Neural crest cell (in vitro differentiated cells): ENCODE measurements around the gene OLIG2. TPM values are rescaled to one million over a fixed set of nuclear protein-coding genes. Genes with fewer than 3 reads are reported as not detected.
A peak's percentile ranks its signal among the peaks of the same experiment; 100 is the strongest.

Source experiments
- DNase-seq: peaks from one replicate; pipeline ENCODE4 v3.0.0; 2021; ENCODE audit warnings: low read depth, mixed read lengths, low spot score
- H3K27ac Mint-ChIP-seq: one replicate; pipeline ENCODE4 v1.8.0; 2021; ENCODE audit warnings: mild to moderate bottlenecking, mixed read lengths; ENCODE audit not compliant: unreplicated experiment
- H3K27me3 Mint-ChIP-seq: 2 replicates; pipeline ENCODE4 v1.8.0; 2021; ENCODE audit warnings: low read depth, mild to moderate bottlenecking, mixed read lengths
- H3K36me3 Mint-ChIP-seq: 2 replicates; pipeline ENCODE4 v1.8.0; 2021; ENCODE audit warnings: low read depth, mild to moderate bottlenecking, mixed read lengths
- H3K4me1 Mint-ChIP-seq: 2 replicates; pipeline ENCODE4 v1.8.0; 2021; ENCODE audit warnings: mixed read lengths
- H3K4me3 Mint-ChIP-seq: one replicate; pipeline ENCODE4 v1.8.0; 2021; ENCODE audit warnings: mild to moderate bottlenecking, mixed read lengths
- H3K9me3 Mint-ChIP-seq: 2 replicates; pipeline ENCODE4 v1.8.0; 2021; ENCODE audit warnings: mixed read lengths
- CTCF ChIP-seq: fragments of 200-600 bp; sonication (generic); conservative IDR thresholded peaks from 2 replicates; pipeline ENCODE4 v1.5.0; 2021; ENCODE audit warnings: antibody characterized with exemption, mild to moderate bottlenecking
- total RNA-seq: library from RNA; stranded (reverse); gene quantifications from 2 replicates; pipeline ENCODE4 v1.2.1, GENCODE V29; 2021

OLIG2 gene
- total RNA-seq, 1 donor from 2014 or later: 5.4 TPM

- Mint-ChIP-seq H3K4me1 (peaks cover 33% of the 10 kb centered on the region), H3K36me3 (no peaks in the 10 kb centered on the region), H3K4me3 (no peak overlapping the region), H3K27me3 (peaks cover 75% of the 10 kb centered on the region), H3K27ac (no peak overlapping the region), H3K9me3 (no peaks in the 10 kb centered on the region)
- TF ChIP-seq CTCF: no peak
- DNase-seq: no peak
Observed at GRCh38 chr21:32981096-32981495, 44.6 kb upstream of the OLIG2 start.

- H3K36me3 Mint-ChIP-seq: peaks cover 4% of the 10 kb centered on the region
- no peak for DNase-seq
- no peak for TF ChIP-seq CTCF
- H3K4me3 Mint-ChIP-seq: no peak overlapping the region
- no peak overlapping the region for H3K27ac Mint-ChIP-seq
- peaks cover 20% of the 10 kb centered on the region for H3K27me3 Mint-ChIP-seq
- peaks cover 4% of the 10 kb centered on the region for H3K9me3 Mint-ChIP-seq
- no peaks in the 10 kb centered on the region for H3K4me1 Mint-ChIP-seq
Observed at GRCh38 chr21:32990666-32991065, 35.1 kb upstream of the OLIG2 start.

DNA sequence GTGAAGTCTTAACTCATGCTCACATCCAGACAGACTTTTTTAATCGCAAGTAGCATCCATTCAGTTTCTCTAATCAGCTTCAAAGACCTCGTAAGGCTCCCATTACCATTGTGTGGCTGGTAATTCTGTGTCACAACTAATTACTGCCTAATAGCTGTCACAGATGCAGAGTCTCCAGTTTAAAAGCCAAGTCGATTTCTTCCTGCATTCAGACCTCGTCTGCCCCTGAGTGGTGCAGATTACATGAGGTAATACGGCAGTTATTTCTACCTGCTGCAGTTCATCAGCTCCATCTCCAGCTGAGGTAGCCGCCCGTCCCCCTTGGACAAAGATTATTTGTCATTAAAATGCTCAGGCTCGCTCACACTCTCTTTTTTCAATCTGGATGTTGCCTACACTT is 34.4 kb upstream of the OLIG2 start:
- Mint-ChIP-seq H3K9me3 (peaks cover 6% of the 10 kb centered on the region), H3K27me3 (peaks cover 24% of the 10 kb centered on the region), H3K4me3 (no peak overlapping the region), H3K36me3 (peaks cover 4% of the 10 kb centered on the region), H3K27ac (no peak overlapping the region), H3K4me1 (no peaks in the 10 kb centered on the region)
- no peak for DNase-seq
- TF ChIP-seq CTCF: no peak

- no peak for TF ChIP-seq CTCF
- Mint-ChIP-seq H3K27ac (no peak overlapping the region), H3K27me3 (peaks cover 40% of the 10 kb centered on the region), H3K4me3 (no peak overlapping the region), H3K9me3 (peaks cover 13% of the 10 kb centered on the region), H3K36me3 (peaks cover 4% of the 10 kb centered on the region), H3K4me1 (no peaks in the 10 kb centered on the region)
- no peak for DNase-seq
Observed at GRCh38 chr21:32993894-32994293, 31.8 kb upstream of the OLIG2 start.

DNA sequence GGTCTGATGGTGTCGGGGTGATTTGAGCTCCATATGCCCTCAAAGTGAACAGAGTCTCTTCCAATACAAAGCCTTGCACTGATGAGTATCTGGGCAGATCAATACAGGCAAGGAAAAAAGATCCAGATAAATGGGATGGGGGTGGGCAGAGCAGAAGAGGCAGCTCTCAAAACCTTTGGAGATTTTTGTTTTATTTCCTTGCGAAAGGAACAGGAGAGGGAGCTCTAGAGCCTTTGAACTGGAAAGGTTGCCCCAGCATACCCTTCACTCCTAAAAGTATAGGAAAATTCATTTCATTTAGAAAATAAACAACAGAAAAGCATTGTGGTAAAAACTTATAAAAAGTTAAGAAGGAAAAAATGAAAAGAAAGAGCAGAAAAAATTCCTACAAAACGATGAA is 31.4 kb upstream of the OLIG2 start:
- peaks cover 4% of the 10 kb centered on the region for H3K36me3 Mint-ChIP-seq
- no peak overlapping the region for H3K27ac Mint-ChIP-seq
- no peak overlapping the region for H3K4me3 Mint-ChIP-seq
- no peak for DNase-seq
- H3K27me3 Mint-ChIP-seq: peaks cover 44% of the 10 kb centered on the region
- H3K9me3 Mint-ChIP-seq: peaks cover 13% of the 10 kb centered on the region
- peak; percentile 67 for TF ChIP-seq CTCF
- no peaks in the 10 kb centered on the region for H3K4me1 Mint-ChIP-seq

DNA sequence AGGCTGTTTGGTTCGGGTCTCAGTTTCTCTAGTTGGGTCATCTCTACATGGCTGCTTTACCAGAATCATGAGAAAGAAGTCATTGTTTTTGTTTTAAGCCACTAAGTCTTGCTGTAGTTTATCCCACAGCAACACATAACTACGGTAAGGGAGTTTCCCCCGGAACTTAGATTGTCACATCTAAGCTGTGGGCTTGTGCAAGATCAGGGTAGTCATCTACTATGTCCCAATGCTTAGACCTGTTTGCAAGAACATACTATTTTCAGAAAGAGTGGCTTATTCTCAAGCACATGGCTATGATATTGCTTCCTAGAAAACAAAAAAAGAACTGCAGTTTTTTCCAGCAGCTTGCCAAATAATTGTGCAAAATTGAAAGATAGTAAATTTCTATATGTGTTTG is 18.0 kb upstream of the OLIG2 start:
- no peak overlapping the region for H3K27ac Mint-ChIP-seq
- H3K9me3 Mint-ChIP-seq: peaks cover 6% of the 10 kb centered on the region
- H3K36me3 Mint-ChIP-seq: no peaks in the 10 kb centered on the region
- no peak overlapping the region for H3K4me3 Mint-ChIP-seq
- TF ChIP-seq CTCF: no peak
- peaks cover 6% of the 10 kb centered on the region for H3K4me1 Mint-ChIP-seq
- no peak for DNase-seq
- peaks cover 59% of the 10 kb centered on the region for H3K27me3 Mint-ChIP-seq
